Rectal smooth muscle tissue (tissue), 1 donor: ENCODE measurements around the gene NAV2.
"Not testable (repeated sequence)": the region's sequence is repeated elsewhere in the genome, so short reads cannot be mapped to it uniquely, and the experiment has no call there.

ENCODE experiments used
- H3K27ac ChIP-seq: one replicate; pipeline ENCODE4 v1.7.0; 2013; ENCODE audit warnings: low read depth, low read length, inconsistent platforms
- H3K27me3 ChIP-seq: one replicate; pipeline ENCODE4 v1.7.0; 2013; ENCODE audit warnings: low read length; ENCODE audit not compliant: control insufficient read depth, insufficient read depth
- H3K36me3 ChIP-seq: one replicate; pipeline ENCODE4 v1.7.0; 2013; ENCODE audit warnings: low read length; ENCODE audit not compliant: control insufficient read depth, insufficient read depth
- H3K4me1 ChIP-seq: one replicate; pipeline ENCODE4 v1.7.0; 2013; ENCODE audit warnings: low read length; ENCODE audit not compliant: control insufficient read depth, insufficient read depth
- H3K4me3 ChIP-seq: one replicate; pipeline ENCODE4 v1.7.0; 2013; ENCODE audit warnings: low read length
- H3K9ac ChIP-seq: one replicate; pipeline ENCODE4 v1.7.0; 2013; ENCODE audit warnings: low read length

NAV2 gene

GRCh38 chr11:20128528-20128825 is 415.8 kb downstream of the NAV2 start:
- H3K36me3 ChIP-seq, H3K27me3 ChIP-seq, H3K9ac ChIP-seq, H3K4me1 ChIP-seq, H3K4me3 ChIP-seq, H3K27ac ChIP-seq: not testable (repeated sequence)

- Histone ChIP-seq H3K4me3 (no peak overlapping the region), H3K9ac (no peak overlapping the region), H3K27me3 (no peaks in the 10 kb centered on the region), H3K36me3 (no peaks in the 10 kb centered on the region), H3K4me1 (no peaks in the 10 kb centered on the region), H3K27ac (no peak overlapping the region)
These were observed 417.0 kb downstream of the NAV2 start for GRCh38 chr11:20129665-20130064.

- H3K4me3 ChIP-seq = peak overlapping the region; percentile 73
- H3K9ac ChIP-seq = no peak overlapping the region
- H3K4me1 ChIP-seq = no peaks in the 10 kb centered on the region
- no peaks in the 10 kb centered on the region for H3K27me3 ChIP-seq
- no peak overlapping the region for H3K27ac ChIP-seq
- no peaks in the 10 kb centered on the region for H3K36me3 ChIP-seq
These were observed 419.4 kb downstream of the NAV2 start for GRCh38 chr11:20131788-20132666.

GRCh38 chr11:20132667-20133039 is 420.0 kb downstream of the NAV2 start:
- no peaks in the 10 kb centered on the region for H3K27me3 ChIP-seq
- no peak overlapping the region for H3K9ac ChIP-seq
- H3K4me3 ChIP-seq = no peak overlapping the region
- H3K27ac ChIP-seq = no peak overlapping the region
- no peaks in the 10 kb centered on the region for H3K36me3 ChIP-seq
- H3K4me1 ChIP-seq = no peaks in the 10 kb centered on the region

GRCh38 chr11:20134991-20135736 is 422.5 kb downstream of the NAV2 start:
- H3K4me1 ChIP-seq = no peaks in the 10 kb centered on the region
- no peak overlapping the region for H3K9ac ChIP-seq
- H3K36me3 ChIP-seq = no peaks in the 10 kb centered on the region
- H3K27me3 ChIP-seq = no peaks in the 10 kb centered on the region
- no peak overlapping the region for H3K27ac ChIP-seq
- no peak overlapping the region for H3K4me3 ChIP-seq

DNA sequence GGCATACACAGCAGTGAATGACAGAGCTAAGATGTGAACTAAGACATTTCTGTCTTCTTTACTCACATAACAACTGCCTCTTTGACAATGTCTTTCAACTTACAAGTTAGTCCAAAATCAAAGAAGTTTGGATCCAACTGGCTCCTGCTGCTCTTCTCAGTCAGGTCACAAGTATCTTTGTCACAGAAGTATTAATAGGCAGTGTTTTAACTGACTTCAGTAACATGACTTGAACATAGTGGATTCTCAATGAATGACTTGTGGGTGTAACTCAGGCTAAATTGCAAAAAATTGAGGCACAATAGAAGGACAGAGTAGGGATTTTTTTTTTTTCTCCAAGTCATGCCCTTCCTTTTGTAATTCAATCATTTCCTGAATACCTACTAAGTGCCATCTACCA is 425.0 kb downstream of the NAV2 start:
- Histone ChIP-seq H3K27me3 (no peaks in the 10 kb centered on the region), H3K27ac (no peak overlapping the region), H3K36me3 (no peaks in the 10 kb centered on the region), H3K4me3 (no peak overlapping the region), H3K9ac (no peak overlapping the region), H3K4me1 (no peaks in the 10 kb centered on the region)

DNA sequence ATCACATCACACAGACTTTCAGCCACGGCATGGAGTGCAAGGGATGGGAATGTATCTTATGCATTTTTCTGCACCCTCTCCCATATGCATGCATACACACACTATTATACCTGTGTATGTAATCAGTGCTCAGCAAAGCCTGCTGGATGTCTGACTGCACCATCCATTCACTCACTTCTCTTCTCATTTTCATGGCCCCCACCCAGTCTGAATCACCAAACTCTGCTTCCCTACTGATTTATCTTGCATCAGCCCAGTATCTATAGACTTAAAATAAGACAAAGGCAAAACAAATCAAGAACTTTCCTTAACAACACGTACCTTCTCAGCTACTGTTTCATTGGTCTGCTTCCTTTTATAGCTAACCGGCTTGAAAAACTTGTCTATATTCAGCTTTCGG is 426.1 kb downstream of the NAV2 start:
- Histone ChIP-seq H3K36me3 (no peaks in the 10 kb centered on the region), H3K27me3 (no peaks in the 10 kb centered on the region), H3K4me3 (no peak overlapping the region), H3K9ac (no peak overlapping the region), H3K27ac (no peak overlapping the region), H3K4me1 (no peaks in the 10 kb centered on the region)

- Histone ChIP-seq H3K4me1 (no peaks in the 10 kb centered on the region), H3K9ac (no peak overlapping the region), H3K36me3 (no peaks in the 10 kb centered on the region), H3K27me3 (peaks cover 25% of the 10 kb centered on the region), H3K27ac (no peak overlapping the region), H3K4me3 (no peak overlapping the region)
These were observed 441.7 kb downstream of the NAV2 start for GRCh38 chr11:20154381-20154780.

GRCh38 chr11:20155683-20156279 is 443.1 kb downstream of the NAV2 start:
- no peak overlapping the region for H3K4me3 ChIP-seq
- no peaks in the 10 kb centered on the region for H3K36me3 ChIP-seq
- H3K9ac ChIP-seq = no peak overlapping the region
- H3K27me3 ChIP-seq = peaks cover 33% of the 10 kb centered on the region
- no peak overlapping the region for H3K27ac ChIP-seq
- H3K4me1 ChIP-seq = no peaks in the 10 kb centered on the region

DNA sequence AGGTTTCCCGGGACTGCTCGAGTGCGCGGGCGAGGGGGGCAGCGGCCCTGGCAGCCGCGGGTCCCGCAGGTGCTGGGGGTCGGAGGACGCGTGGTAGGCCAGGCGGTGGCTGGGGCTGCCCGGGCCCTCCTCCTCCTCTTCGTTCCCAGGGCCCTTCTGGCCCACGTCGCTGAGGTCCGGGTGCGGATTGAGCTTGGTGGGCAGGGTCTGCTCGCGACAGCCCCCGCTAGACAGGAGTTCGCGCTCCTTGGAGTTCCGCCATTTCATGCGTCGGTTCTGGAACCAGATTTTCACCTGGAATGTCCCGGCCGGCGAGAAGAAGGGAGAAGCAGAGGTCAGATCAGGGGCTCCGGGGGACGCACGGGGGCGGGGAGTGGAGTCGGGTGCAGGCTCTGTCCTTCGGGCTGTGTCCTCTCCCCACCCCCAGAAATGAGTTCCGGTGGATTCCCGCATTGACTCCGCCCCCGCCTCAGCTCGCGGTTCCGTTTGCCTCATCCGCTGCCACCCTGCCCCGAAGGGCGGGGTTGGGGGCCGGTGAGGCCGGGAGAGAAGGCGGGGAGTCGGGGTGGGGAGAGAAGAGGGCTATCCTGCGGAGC is 443.7 kb downstream of the NAV2 start:
- H3K4me3 ChIP-seq = no peak overlapping the region
- H3K9ac ChIP-seq = no peak overlapping the region
- H3K27me3 ChIP-seq = peaks cover 35% of the 10 kb centered on the region
- no peaks in the 10 kb centered on the region for H3K4me1 ChIP-seq
- no peak overlapping the region for H3K27ac ChIP-seq
- no peaks in the 10 kb centered on the region for H3K36me3 ChIP-seq

- Histone ChIP-seq H3K9ac (no peak overlapping the region), H3K27me3 (peaks cover 41% of the 10 kb centered on the region), H3K4me3 (peak overlapping the region; percentile 4), H3K27ac (no peak overlapping the region), H3K36me3 (no peaks in the 10 kb centered on the region), H3K4me1 (no peaks in the 10 kb centered on the region)
These were observed 444.4 kb downstream of the NAV2 start for GRCh38 chr11:20156876-20157613.

DNA sequence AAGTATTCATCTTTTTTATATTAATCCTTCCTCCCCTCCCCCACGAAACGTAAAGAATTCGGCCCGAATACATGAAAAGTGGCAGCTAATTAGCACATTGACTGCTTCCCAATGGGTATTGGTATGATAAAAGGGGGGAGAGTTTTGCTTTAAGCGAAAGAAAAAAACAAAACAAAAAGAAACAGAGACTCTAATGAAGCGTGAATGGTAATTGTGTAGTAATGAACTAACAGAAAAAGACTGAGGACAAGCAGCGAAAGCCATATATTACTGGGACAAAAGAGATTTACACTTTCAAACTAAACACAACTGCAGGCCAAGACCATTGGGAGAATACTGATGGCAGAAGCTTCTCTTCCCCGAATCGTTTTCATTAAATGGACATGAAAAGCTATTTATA is 445.1 kb downstream of the NAV2 start:
- no peak overlapping the region for H3K9ac ChIP-seq
- no peaks in the 10 kb centered on the region for H3K4me1 ChIP-seq
- H3K27me3 ChIP-seq = peaks cover 41% of the 10 kb centered on the region
- H3K4me3 ChIP-seq = no peak overlapping the region
- no peak overlapping the region for H3K27ac ChIP-seq
- no peaks in the 10 kb centered on the region for H3K36me3 ChIP-seq
